Stimulated activated CD4-positive, alpha-beta T cell treated with anti-CD3 and anti-CD28 coated beads, Interleukin-15, amount 100 ng/mL, for 1 hour (primary cell): ENCODE measurements around the gene ASXL3.

Experiments used
- DNase-seq, 2 donors: peaks; one replicate each; pipeline ENCODE4 v3.0.0-alpha.2; 2020; ENCODE audit warnings: low read depth in 1 of 2, low spot score in 1 of 2

Gene ASXL3

GRCh38 chr18:33577685-33578517 is at the start of gene ASXL3:
TSS of gene ASXL3 (plus strand) at chr18:33578219. CDS start at chr18:33578632, 413 bp downstream.
- no peak for DNase-seq

- DNase-seq = no peak
Observed at GRCh38 chr18:33532978-33533377, 45.0 kb upstream of the ASXL3 start.

- DNase-seq = no peak
Observed at GRCh38 chr18:33536904-33537303, 41.1 kb upstream of the ASXL3 start.

GRCh38 chr18:33538418-33539042 is 39.5 kb upstream of the ASXL3 start:
- no peak for DNase-seq

- DNase-seq = no peak
Observed at GRCh38 chr18:33540392-33540791, 37.6 kb upstream of the ASXL3 start.

GRCh38 chr18:33541316-33541715 is 36.7 kb upstream of the ASXL3 start:
- DNase-seq = no peak

- no peak for DNase-seq
Observed at GRCh38 chr18:33556846-33557245, 21.2 kb upstream of the ASXL3 start.

- no peak for DNase-seq
Observed at GRCh38 chr18:33557706-33558105, 20.3 kb upstream of the ASXL3 start.

- no peak for DNase-seq
Observed at GRCh38 chr18:33558529-33558928, 19.5 kb upstream of the ASXL3 start.

- no peak for DNase-seq
Observed at GRCh38 chr18:33560686-33561370, 17.2 kb upstream of the ASXL3 start.

GRCh38 chr18:33562741-33563140 is 15.3 kb upstream of the ASXL3 start:
- DNase-seq = no peak

GRCh38 chr18:33567705-33568104 is 10.3 kb upstream of the ASXL3 start:
- DNase-seq = no peak

GRCh38 chr18:33571998-33572787 is 5.8 kb upstream of the ASXL3 start:
- no peak for DNase-seq

GRCh38 chr18:33573193-33573592 is 4.8 kb upstream of the ASXL3 start:
- DNase-seq = no peak

GRCh38 chr18:33575451-33575850 is 2.6 kb upstream of the ASXL3 start:
- DNase-seq = no peak

GRCh38 chr18:33576999-33577646 is 896 bp upstream of the ASXL3 start:
- DNase-seq = no peak

- no peak for DNase-seq
Observed at GRCh38 chr18:33578518-33579348, 714 bp downstream of the ASXL3 start.

GRCh38 chr18:33579349-33580215 is 1.6 kb downstream of the ASXL3 start:
- no peak for DNase-seq

GRCh38 chr18:33580546-33580945 is 2.5 kb downstream of the ASXL3 start:
- no peak for DNase-seq
